ENCODE measurements around the gene OGFRL1.

GRCh38 chr6:71317441-71317840 lies 28.8 kb downstream of the OGFRL1 start:
- TF ChIP-seq JUND (IDR thresholded peaks at IDR 0.05) (no peak), CTCF (IDR thresholded peaks at IDR 0.05; ENCODE audit: low read depth, low read length, missing input control) (no peak), SP1 (IDR thresholded peaks at IDR 0.05) (no peak), TAF1 (conservative IDR thresholded peaks at IDR 0.05) (no peak), HNF4G (IDR thresholded peaks at IDR 0.05) (no peak), RAD21 (IDR thresholded peaks at IDR 0.05) (no peak), GABPA (IDR thresholded peaks at IDR 0.05 in 1 of 2, conservative IDR thresholded peaks at IDR 0.05 in 1 of 2) (no peak), YY1 (IDR thresholded peaks at IDR 0.05) (no peak), ATF3 (IDR thresholded peaks at IDR 0.05) (no peak), ZBTB33 (IDR thresholded peaks at IDR 0.05) (no peak), EGR1 (IDR thresholded peaks at IDR 0.05; ENCODE audit: low read depth in 2 of 2) (no peak), NR2F2 (IDR thresholded peaks at IDR 0.05) (no peak)
- TF ChIP-seq, protein P1, sequence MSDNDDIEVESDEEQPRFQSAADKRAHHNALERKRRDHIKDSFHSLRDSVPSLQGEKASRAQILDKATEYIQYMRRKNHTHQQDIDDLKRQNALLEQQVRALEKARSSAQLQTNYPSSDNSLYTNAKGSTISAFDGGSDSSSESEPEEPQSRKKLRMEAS (IDR thresholded peaks at IDR 0.05): no peak

Data from liver (tissue), 3 donors.